OCI-LY3 (cell line): ENCODE measurements around the gene IPPK.

Experiments
- H2AFZ ChIP-seq: fragments of 200-600, 300-600 bp; shearing (Covaris generic); 2 replicates; pipeline ENCODE4 v1.6.0; 2014; ENCODE audit warnings: antibody characterized with exemption, low read depth, low read length
- H3K27ac ChIP-seq: fragments of 200-600, 300-600 bp; sonication (generic); 2 replicates; pipeline ENCODE4 v1.5.1; 2014; ENCODE audit warnings: mild to moderate bottlenecking, low read length, moderate library complexity, mixed read lengths
- H3K27me3 ChIP-seq: fragments of 200-600, 300-600 bp; sonication (generic); 2 replicates; pipeline ENCODE4 v1.6.1; 2014; ENCODE audit warnings: low read depth, low read length, mixed read lengths
- H3K36me3 ChIP-seq: fragments of 200-600, 300-600 bp; sonication (generic); replicated peaks from 2 replicates; pipeline ENCODE3; 2014; ENCODE audit warnings: low read depth, low read length, mixed read lengths
- H3K4me1 ChIP-seq: fragments of 300-600, 200-600 bp; sonication (generic); 2 replicates; pipeline ENCODE4 v1.6.1; 2014; ENCODE audit warnings: low read length, mixed read lengths
- H3K4me2 ChIP-seq: fragments of 200-600, 300-600 bp; sonication (generic); 2 replicates; pipeline ENCODE4 v1.6.1; 2014; ENCODE audit warnings: low read length, mixed read lengths
- H3K4me3 ChIP-seq: fragments of 300-600, 200-600 bp; sonication (generic); 2 replicates; pipeline ENCODE4 v1.5.1; 2014; ENCODE audit warnings: antibody characterized with exemption, mild to moderate bottlenecking, low read length, moderate library complexity
- H3K79me2 ChIP-seq: fragments of 300-600, 200-600 bp; shearing (Covaris generic); 2 replicates; pipeline ENCODE4 v1.6.1; 2014; ENCODE audit warnings: mild to moderate bottlenecking, low read length, mixed read lengths
- H3K9ac ChIP-seq: fragments of 300-600, 200-600 bp; shearing (Covaris generic); 2 replicates; pipeline ENCODE4 v1.6.0; 2014; ENCODE audit warnings: mild to moderate bottlenecking, low read length, moderate library complexity
- H3K9me3 ChIP-seq: fragments of 200-600, 300-600 bp; shearing (Covaris generic); 2 replicates; pipeline ENCODE4 v1.6.1; 2014; ENCODE audit warnings: low read length, mixed read lengths; ENCODE audit not compliant: insufficient read depth
- H4K20me1 ChIP-seq: fragments of 200-600, 300-600 bp; sonication (generic); 2 replicates; pipeline ENCODE4 v1.6.1; 2016; ENCODE audit warnings: low read length, mixed read lengths; ENCODE audit not compliant: insufficient read depth
- EZH2phosphoT487 ChIP-seq: fragments of 200-600 bp; shearing (Covaris generic); IDR thresholded peaks from 2 replicates; pipeline ENCODE4 v1.6.1; 2018; ENCODE audit warnings: antibody characterized with exemption, mixed run types, low read depth
- TF ChIP-seq, protein P1 (sequence below): fragments of 200-600, 300-600 bp; sonication (generic); IDR thresholded peaks from 2 replicates; pipeline ENCODE4 v1.5.1; 2014; ENCODE audit warnings: antibody characterized with exemption, low read length, low read depth

IPPK gene

DNA sequence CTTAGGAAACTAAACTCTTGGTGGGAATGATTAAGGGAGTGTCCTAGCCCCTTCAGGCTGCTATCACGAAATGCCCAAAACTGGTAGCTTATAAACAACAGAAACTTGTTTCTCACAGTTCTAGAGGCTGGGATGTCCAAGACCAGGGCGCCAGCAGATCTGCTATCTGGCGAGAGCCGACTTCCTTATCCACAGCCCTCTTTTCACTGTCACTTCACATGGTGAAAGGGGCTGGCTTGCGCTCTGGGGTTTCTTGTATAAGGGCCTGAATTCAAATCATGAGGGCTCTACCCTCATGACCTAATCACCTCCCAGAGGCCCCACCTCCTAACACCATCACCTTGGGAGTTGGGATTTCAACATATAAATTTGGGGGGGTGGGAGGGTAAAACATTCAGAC, 49.1 kb downstream of the IPPK start:
- H2AFZ ChIP-seq: no peak overlapping the region
- H3K4me2 ChIP-seq: no peak overlapping the region
- H3K27ac ChIP-seq: no peak overlapping the region
- peaks cover 19% of the 10 kb centered on the region for H3K36me3 ChIP-seq
- H3K27me3 ChIP-seq: no peaks in the 10 kb centered on the region
- no peaks in the 10 kb centered on the region for H4K20me1 ChIP-seq
- TF ChIP-seq, protein P1, sequence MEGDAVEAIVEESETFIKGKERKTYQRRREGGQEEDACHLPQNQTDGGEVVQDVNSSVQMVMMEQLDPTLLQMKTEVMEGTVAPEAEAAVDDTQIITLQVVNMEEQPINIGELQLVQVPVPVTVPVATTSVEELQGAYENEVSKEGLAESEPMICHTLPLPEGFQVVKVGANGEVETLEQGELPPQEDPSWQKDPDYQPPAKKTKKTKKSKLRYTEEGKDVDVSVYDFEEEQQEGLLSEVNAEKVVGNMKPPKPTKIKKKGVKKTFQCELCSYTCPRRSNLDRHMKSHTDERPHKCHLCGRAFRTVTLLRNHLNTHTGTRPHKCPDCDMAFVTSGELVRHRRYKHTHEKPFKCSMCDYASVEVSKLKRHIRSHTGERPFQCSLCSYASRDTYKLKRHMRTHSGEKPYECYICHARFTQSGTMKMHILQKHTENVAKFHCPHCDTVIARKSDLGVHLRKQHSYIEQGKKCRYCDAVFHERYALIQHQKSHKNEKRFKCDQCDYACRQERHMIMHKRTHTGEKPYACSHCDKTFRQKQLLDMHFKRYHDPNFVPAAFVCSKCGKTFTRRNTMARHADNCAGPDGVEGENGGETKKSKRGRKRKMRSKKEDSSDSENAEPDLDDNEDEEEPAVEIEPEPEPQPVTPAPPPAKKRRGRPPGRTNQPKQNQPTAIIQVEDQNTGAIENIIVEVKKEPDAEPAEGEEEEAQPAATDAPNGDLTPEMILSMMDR: no peak
- no peak for TF ChIP-seq EZH2phosphoT487
- H3K4me3 ChIP-seq: no peak overlapping the region
- no peaks in the 10 kb centered on the region for H3K4me1 ChIP-seq
- no peaks in the 10 kb centered on the region for H3K79me2 ChIP-seq
- H3K9me3 ChIP-seq: no peaks in the 10 kb centered on the region
- no peak overlapping the region for H3K9ac ChIP-seq

DNA sequence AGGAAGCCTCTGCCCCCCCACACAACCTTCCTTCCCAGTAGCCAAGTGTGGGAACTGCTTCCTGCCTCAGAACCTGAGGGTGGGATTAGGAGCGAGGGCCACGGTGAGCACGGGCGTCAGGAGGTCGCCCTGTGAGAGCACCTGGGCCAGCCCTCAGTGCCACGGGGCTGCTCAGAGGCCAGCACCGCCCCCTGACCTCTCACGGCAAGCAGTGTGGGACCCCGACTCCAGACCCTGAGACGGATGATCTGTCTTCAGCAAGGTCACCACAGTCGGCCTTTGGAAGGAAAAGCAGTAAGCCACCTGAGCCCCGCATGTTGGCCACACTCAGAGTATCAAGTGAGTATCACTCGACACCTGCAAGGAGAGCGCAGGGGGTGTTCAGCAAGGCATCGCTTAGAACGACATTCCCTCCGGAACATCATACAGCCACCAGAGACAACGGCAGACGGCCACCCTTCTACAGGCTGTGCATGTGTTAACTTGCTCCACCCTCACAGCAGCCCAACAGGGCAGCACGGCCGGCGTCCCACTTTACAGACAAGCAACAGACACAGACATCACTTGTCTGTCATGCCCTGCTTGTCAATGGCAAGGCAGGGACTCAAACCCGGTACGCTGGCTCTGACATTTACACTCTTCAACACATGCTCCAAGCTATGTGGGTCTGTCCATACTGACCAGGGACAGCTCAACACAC, 50.2 kb downstream of the IPPK start:
- Histone ChIP-seq H3K4me1 (no peaks in the 10 kb centered on the region), H3K27me3 (no peaks in the 10 kb centered on the region), H2AFZ (no peak overlapping the region), H3K4me2 (no peak overlapping the region), H3K4me3 (no peak overlapping the region), H3K9me3 (no peaks in the 10 kb centered on the region), H3K79me2 (no peaks in the 10 kb centered on the region), H3K36me3 (peaks cover 19% of the 10 kb centered on the region), H3K9ac (no peak overlapping the region), H3K27ac (no peak overlapping the region), H4K20me1 (no peaks in the 10 kb centered on the region)
- TF ChIP-seq, protein P1: no peak
- TF ChIP-seq EZH2phosphoT487: no peak

DNA sequence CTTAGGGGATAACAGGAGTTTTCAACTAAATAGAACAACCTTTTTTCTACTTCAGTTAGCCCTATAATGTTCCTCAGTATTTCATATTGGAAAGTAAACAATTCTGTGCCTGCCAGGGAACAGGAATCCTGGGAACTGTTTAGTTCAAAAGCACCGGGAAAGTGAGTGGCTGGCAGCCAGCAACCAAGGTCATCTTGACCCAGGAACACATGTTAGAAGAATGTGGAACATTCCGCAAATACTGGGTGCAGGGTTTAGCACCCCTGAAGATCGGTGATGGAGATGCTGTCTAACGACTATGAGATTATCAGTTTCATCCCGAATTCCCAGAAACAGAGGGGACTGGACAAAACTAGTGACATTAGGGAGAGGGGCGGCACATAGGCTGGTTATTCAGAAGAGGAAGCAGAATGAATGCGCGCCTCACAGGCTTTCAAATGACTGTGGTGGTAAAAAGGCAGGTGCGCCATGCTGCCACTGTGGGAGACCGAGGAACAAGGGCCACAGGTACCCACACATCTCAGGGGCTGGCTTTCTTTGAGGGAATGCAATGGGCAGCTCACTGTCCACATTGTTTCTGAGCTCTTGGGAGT, 51.2 kb downstream of the IPPK start:
- H3K27me3 ChIP-seq: no peaks in the 10 kb centered on the region
- H3K79me2 ChIP-seq: no peaks in the 10 kb centered on the region
- H3K4me3 ChIP-seq: no peak overlapping the region
- H3K27ac ChIP-seq: no peak overlapping the region
- no peaks in the 10 kb centered on the region for H3K4me1 ChIP-seq
- H4K20me1 ChIP-seq: no peaks in the 10 kb centered on the region
- no peak overlapping the region for H3K9ac ChIP-seq
- H2AFZ ChIP-seq: no peak overlapping the region
- no peak for TF ChIP-seq EZH2phosphoT487
- TF ChIP-seq, protein P1: no peak
- H3K9me3 ChIP-seq: no peaks in the 10 kb centered on the region
- H3K36me3 ChIP-seq: peaks cover 24% of the 10 kb centered on the region
- H3K4me2 ChIP-seq: no peak overlapping the region

DNA sequence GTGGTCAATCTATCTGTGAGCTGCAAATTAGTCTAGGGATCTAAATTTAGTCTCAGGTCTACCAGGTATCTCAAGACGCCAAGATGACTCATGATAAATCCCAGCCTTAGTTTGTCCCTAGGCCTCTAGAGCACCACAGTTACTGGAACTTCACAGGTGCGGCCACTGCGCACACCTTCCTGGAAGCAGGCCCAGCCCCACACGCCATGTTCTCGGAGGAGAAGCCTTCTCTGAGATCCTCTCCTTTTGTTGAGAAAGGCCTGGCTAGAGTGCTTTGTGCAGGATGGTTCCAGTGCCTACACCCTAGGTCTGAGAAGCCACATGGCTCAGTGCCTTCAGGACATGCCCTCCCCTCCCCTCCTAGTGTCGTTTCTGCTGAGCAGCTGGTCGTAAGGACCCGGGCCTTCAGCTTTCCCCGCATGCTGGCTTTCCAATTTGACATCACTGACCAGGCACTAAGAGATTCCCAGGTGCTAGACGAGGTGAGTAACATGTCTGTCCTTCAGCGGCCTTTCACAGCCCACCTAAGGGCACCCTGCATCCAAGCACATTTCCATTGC, 51.9 kb downstream of the IPPK start:
- H3K4me3 ChIP-seq: no peak overlapping the region
- no peaks in the 10 kb centered on the region for H3K79me2 ChIP-seq
- no peaks in the 10 kb centered on the region for H3K9me3 ChIP-seq
- TF ChIP-seq, protein P1: no peak
- no peak for TF ChIP-seq EZH2phosphoT487
- H3K27me3 ChIP-seq: no peaks in the 10 kb centered on the region
- no peak overlapping the region for H3K27ac ChIP-seq
- no peaks in the 10 kb centered on the region for H3K4me1 ChIP-seq
- no peaks in the 10 kb centered on the region for H4K20me1 ChIP-seq
- no peak overlapping the region for H3K4me2 ChIP-seq
- H3K36me3 ChIP-seq: peaks cover 29% of the 10 kb centered on the region
- H2AFZ ChIP-seq: no peak overlapping the region
- H3K9ac ChIP-seq: no peak overlapping the region
